Skeletal muscle tissue (tissue), 4 donors: ENCODE measurements around the gene PLK2. TPM values are rescaled to one million over a fixed set of nuclear protein-coding genes. Genes with fewer than 3 reads are reported as not detected.
A peak's percentile ranks its signal among the peaks of the same experiment; 100 is the strongest.

ENCODE experiments used
- H3K27ac ChIP-seq: one replicate; pipeline ENCODE4 v1.7.0; 2013; ENCODE audit warnings: mild to moderate bottlenecking, low read depth, low read length, inconsistent platforms
- H3K27me3 ChIP-seq, 3 donors: one replicate each; pipeline ENCODE4 v1.7.0; 2013; ENCODE audit warnings: low read length in 3 of 3; ENCODE audit not compliant: control insufficient read depth in 3 of 3, insufficient read depth in 3 of 3
- H3K36me3 ChIP-seq, 3 donors: one replicate each; pipeline ENCODE4 v1.7.0; 2013; ENCODE audit warnings: low read length in 3 of 3; ENCODE audit not compliant: control insufficient read depth in 3 of 3, insufficient read depth in 3 of 3
- H3K4me1 ChIP-seq, 3 donors: one replicate each; pipeline ENCODE4 v1.7.0; 2013; ENCODE audit warnings: low read length in 3 of 3, mild to moderate bottlenecking in 3 of 3; ENCODE audit not compliant: control insufficient read depth in 3 of 3, insufficient read depth in 3 of 3
- H3K4me3 ChIP-seq, 3 donors: one replicate each; pipeline ENCODE4 v1.7.0; 2013; ENCODE audit warnings: low read length in 3 of 3
- H3K9ac ChIP-seq, 3 donors: one replicate each; pipeline ENCODE4 v1.7.0; 2013; ENCODE audit warnings: low read length in 3 of 3, mild to moderate bottlenecking in 3 of 3, moderate library complexity in 2 of 3, low read depth in 1 of 3
- H3K9me3 ChIP-seq, 3 donors: one replicate each; pipeline ENCODE4 v1.7.0; 2013; ENCODE audit warnings: low read length in 3 of 3; ENCODE audit not compliant: control insufficient read depth in 3 of 3
- total RNA-seq: library from RNA; depleted of rRNA; stranded (reverse); fragments of >200 nt; gene quantifications from one replicate; pipeline ENCODE4 v1.2.3, GENCODE V29; 2014
- donor health status: Osteomylitis.

PLK2 gene
- total RNA-seq, 1 donor from 2014 or later: 263 TPM

DNA sequence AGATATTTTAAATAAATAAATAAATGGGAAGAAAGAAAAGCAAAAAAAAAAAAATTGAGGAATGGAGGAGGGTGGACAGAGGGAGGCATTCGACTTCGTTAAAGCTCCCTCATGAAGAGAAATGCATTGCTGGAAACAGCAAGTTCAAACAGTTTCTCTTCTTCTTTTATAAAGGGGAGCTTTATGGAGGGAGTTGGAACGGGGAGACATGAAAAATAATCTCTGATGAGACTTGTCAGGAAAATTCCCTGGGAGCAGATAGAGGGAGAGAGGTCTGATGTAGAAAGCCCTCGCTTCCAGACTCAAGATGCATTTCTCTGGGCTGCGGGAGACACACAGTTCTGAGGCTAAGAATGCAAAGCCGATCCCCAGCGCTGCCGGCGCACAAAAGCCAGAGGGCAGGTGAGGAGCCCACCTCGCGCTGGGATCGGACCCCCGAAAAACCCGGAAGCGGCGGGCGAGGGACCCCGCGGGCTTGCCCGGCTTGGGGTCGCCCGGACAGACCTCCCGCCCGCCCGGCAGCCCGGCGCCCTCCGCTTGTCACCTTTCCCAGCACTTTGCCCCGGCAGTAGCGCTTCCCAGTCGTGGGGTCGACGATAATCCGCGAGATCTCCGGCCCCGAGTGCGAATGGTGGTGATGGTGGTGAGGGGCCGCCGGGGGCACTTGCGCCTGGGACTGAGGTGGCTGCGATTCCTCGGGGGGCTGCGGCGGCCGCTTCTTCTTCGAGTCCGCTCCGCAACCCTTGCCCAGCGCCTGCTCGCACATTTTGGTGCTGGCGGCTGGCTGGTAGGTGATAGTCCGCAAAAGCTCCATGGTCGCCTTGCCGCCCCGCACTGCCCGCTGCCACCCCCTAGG lies 512 bp downstream of the PLK2 start:
- peak overlapping the region; percentile 87 to 90 (median 88) for H3K4me3 ChIP-seq
- peaks cover 10 to 30% (median 23%) of the 10 kb centered on the region in 3 donors for H3K36me3 ChIP-seq
- peak overlapping the region; percentile 85 to 91 (median 90) for H3K9ac ChIP-seq
- peak overlapping the region; percentile 97 for H3K27ac ChIP-seq
- H3K9me3 ChIP-seq: no peaks in the 10 kb centered on the region
- H3K4me1 ChIP-seq: peaks cover 0 to 10% (median 2%) of the 10 kb centered on the region in 3 donors
- H3K27me3 ChIP-seq: no peaks in the 10 kb centered on the region

DNA sequence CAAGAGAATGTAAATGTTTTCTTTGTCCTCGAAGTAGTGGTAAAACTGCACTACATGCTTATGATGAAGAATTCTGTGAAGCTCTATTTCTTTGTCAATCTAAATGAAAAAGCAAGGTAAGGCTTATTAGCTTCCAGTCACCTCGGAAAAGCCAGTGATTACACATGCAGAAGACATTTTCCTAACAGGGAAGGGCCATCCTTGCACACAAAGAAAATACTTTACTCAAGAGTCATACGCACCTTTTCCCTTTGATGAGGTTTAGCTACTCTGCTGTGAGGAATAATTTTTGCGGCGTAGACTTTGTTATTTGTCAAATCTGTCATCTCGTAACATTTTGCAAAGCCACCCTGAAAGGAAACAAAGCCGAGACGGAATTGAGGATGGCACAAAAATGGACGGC lies 1.1 kb downstream of the PLK2 start:
- Histone ChIP-seq H3K27ac (peak overlapping the region; percentile 97), H3K9ac (peak overlapping the region; percentile 67 to 91 (median 90)), H3K4me1 (peaks cover 0 to 10% (median 2%) of the 10 kb centered on the region in 3 donors), H3K27me3 (no peaks in the 10 kb centered on the region), H3K4me3 (peak overlapping the region; percentile 87 to 90 (median 88)), H3K36me3 (peaks cover 10 to 34% (median 27%) of the 10 kb centered on the region in 3 donors), H3K9me3 (no peaks in the 10 kb centered on the region)

DNA sequence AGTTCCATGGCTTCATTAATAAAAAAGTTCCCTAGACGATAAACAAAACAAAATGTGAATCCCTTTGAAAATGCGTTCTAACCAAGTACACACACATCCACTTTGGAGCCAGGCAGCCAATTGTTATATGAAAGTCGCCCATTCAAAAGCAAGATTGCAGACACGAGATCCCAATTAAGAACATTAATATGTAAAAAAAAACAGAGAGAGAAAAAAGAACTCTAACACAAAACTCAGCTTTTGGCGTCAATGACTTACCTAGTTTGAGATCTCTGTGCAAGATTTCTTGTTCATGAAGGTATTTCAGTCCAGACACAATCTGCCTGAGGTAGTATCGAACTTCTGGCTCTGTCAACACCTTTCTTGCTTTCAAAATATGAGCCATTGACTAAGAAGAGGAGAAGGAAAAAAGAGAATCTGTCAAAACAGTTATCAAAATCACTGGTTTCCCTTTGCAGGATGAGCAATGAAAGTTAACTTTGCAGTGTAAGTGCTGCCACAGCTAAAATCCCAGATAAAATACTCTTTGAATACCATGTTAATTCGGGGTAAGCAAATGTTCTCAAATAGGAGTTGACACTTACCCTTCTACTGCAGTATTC lies 1.6 kb downstream of the PLK2 start:
- H3K9me3 ChIP-seq: no peaks in the 10 kb centered on the region
- H3K36me3 ChIP-seq: peaks cover 10 to 37% (median 30%) of the 10 kb centered on the region in 3 donors
- peaks cover 0 to 10% (median 2%) of the 10 kb centered on the region in 3 donors for H3K4me1 ChIP-seq
- H3K4me3 ChIP-seq: peak overlapping the region; percentile 87 to 90 (median 88)
- peak overlapping the region; percentile 9 for H3K27ac ChIP-seq
- no peaks in the 10 kb centered on the region for H3K27me3 ChIP-seq
- H3K9ac ChIP-seq: peak overlapping the region; percentile 67 to 91 (median 90)

DNA sequence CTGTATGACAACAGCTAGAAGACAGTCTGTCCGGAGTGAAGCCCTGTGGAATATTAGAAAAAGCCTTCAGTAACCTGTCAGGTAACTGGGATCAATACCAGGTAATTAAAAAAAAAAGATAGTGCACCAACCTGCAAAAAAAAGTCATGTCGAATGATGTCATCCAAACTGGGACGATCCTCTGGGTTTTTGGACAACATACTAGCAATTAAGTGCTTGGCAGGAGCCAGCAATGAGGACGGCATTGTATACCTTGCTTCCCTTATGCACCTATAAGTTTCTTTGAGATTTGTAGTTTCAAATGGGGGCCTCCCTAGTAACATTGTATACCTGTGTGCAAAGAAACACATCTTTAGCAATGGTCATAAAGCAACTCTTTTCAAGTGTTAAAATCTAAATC lies 2.8 kb downstream of the PLK2 start:
- no peaks in the 10 kb centered on the region for H3K9me3 ChIP-seq
- H3K4me3 ChIP-seq: peak overlapping the region in 2 of 3 donors; percentile 34 to 88
- peaks cover 0 to 10% (median 2%) of the 10 kb centered on the region in 3 donors for H3K4me1 ChIP-seq
- H3K9ac ChIP-seq: peak overlapping the region in 2 of 3 donors; percentile 3 to 44
- no peaks in the 10 kb centered on the region for H3K27me3 ChIP-seq
- H3K27ac ChIP-seq: no peak overlapping the region
- H3K36me3 ChIP-seq: peaks cover 10 to 38% (median 32%) of the 10 kb centered on the region in 3 donors

DNA sequence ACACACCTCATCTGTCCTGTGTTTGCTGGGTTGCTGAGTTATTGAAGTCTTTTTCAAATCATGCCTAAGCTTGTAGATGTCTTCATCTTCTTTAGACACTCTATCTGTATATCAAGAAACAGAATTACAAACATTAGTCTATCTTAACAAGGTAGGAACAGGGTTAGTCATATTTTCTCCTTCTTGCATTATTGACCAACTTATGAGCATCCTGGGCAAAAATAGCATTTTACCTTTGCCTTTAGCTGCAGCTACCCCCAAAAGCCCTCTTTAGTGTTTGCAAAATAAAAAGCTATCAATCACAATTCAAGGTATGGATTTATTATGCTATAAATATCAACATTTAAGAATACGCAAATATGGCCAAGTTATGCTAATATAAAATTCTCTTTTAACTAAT lies 3.4 kb downstream of the PLK2 start:
- Histone ChIP-seq H3K36me3 (peaks cover 10 to 38% (median 32%) of the 10 kb centered on the region in 3 donors), H3K27ac (no peak overlapping the region), H3K9ac (peak overlapping the region; percentile 15 to 47 (median 44)), H3K4me1 (peaks cover 0 to 10% (median 2%) of the 10 kb centered on the region in 3 donors), H3K4me3 (peak overlapping the region in 1 of 3 donors; percentile 88), H3K9me3 (no peaks in the 10 kb centered on the region), H3K27me3 (no peaks in the 10 kb centered on the region)

DNA sequence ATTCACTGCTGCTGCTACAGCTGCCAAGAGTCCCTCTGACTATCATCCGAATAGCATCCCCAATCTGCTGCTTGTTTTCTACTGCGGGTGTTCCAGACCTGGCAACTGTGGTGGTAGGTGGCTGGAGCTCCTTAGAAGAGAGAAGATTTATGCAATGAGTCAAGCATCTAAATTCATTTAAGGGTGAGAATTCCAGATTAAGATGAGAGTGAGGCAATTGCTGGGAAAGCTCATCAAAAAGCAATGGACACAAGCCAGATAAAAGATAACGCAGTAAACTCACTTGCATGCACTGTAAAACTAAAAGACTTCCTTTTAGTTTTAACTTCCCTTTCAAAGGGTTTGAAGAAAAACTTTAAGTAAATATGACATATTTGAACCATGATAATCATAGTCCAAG lies 3.9 kb downstream of the PLK2 start:
- peak overlapping the region; percentile 32 to 88 (median 42) for H3K4me3 ChIP-seq
- no peaks in the 10 kb centered on the region for H3K9me3 ChIP-seq
- no peaks in the 10 kb centered on the region for H3K27me3 ChIP-seq
- peak overlapping the region in 2 of 3 donors; percentile 15 to 47 for H3K9ac ChIP-seq
- H3K27ac ChIP-seq: no peak overlapping the region
- peaks cover 0 to 10% (median 2%) of the 10 kb centered on the region in 3 donors for H3K4me1 ChIP-seq
- peaks cover 10 to 38% (median 32%) of the 10 kb centered on the region in 3 donors for H3K36me3 ChIP-seq

DNA sequence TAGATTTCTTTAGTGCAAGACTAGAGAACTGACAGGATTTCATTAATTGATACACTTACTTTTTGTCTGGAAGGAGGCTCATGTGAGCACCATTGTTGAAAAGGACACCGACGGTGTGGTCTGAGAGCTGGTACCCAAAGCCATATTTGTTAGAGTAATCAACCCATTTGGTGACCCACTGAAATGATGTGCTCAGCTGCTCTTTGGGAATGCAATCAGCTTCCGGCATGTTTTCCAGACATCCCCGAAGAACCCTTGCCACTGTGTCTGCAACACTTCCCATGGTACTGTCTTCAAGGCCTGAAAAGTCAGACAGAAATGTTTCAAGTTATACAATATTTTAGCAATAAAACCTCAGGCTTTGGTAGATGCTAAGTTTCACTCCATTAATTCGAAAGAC lies 4.4 kb downstream of the PLK2 start:
- Histone ChIP-seq H3K27me3 (no peaks in the 10 kb centered on the region), H3K27ac (no peak overlapping the region), H3K9me3 (no peaks in the 10 kb centered on the region), H3K4me1 (peaks cover 0 to 10% (median 2%) of the 10 kb centered on the region in 3 donors), H3K4me3 (peak overlapping the region in 2 of 3 donors; percentile 32 to 88), H3K36me3 (peaks cover 10 to 38% (median 32%) of the 10 kb centered on the region in 3 donors), H3K9ac (peak overlapping the region in 1 of 3 donors; percentile 7)

DNA sequence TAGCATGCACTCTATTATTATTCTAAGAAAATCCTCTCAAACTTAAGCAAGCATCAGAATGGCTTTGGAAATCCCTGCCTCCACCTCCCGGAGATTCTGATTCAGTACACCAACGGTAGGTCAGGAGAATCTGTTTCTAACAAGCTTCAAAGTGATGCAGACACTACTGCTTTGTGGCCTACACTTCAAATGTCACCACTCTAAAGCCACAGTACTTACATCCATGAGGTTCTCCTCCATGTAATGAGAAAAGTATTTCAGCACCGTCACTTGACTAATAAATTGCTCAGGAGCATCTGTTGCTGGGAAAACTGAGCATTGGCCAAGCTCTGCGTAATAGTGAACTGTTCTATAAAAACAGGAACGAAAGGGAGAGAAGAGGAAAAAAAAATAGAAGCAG lies 4.8 kb downstream of the PLK2 start:
- H3K36me3 ChIP-seq: peaks cover 10 to 38% (median 32%) of the 10 kb centered on the region in 3 donors
- H3K4me3 ChIP-seq: peak overlapping the region in 1 of 3 donors; percentile 40
- H3K27ac ChIP-seq: no peak overlapping the region
- H3K4me1 ChIP-seq: peaks cover 0 to 10% (median 2%) of the 10 kb centered on the region in 3 donors
- H3K9me3 ChIP-seq: no peaks in the 10 kb centered on the region
- H3K27me3 ChIP-seq: no peaks in the 10 kb centered on the region
- H3K9ac ChIP-seq: peak overlapping the region in 1 of 3 donors; percentile 7

DNA sequence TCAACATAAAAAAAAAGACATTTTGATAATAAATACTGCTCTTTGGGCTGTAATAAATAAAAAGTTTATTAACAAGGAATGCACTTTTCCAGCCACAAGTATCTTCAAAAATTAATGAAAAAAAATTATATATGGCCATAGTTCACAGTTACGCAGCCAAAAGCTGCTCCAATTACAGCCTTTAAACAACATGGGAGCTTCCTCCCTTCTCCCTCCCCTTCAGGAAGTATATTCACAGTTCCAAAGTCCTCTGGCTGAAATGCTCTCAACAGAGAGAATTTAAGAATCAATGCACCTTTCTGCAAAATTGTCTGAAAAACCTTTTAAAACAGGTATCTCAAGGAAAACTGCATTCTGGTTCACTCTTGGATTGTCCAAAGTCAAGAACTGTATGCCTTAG lies 5.9 kb downstream of the PLK2 start:
- peaks cover 0 to 10% (median 2%) of the 10 kb centered on the region in 3 donors for H3K4me1 ChIP-seq
- no peak overlapping the region for H3K9ac ChIP-seq
- no peak overlapping the region for H3K27ac ChIP-seq
- peaks cover 10 to 38% (median 32%) of the 10 kb centered on the region in 3 donors for H3K36me3 ChIP-seq
- no peaks in the 10 kb centered on the region for H3K27me3 ChIP-seq
- H3K9me3 ChIP-seq: no peaks in the 10 kb centered on the region
- no peak overlapping the region for H3K4me3 ChIP-seq
